Endodermal cell (in vitro differentiated cells): ENCODE measurements around the gene GNG14. TPM values are rescaled to one million over a fixed set of nuclear protein-coding genes. Genes with fewer than 3 reads are reported as not detected.
A peak's percentile ranks its signal among the peaks of the same experiment; 100 is the strongest.

Source experiments
- DNase-seq: peaks from one replicate; pipeline ENCODE4 v3.0.0-alpha.2; 2017
- H3K27ac ChIP-seq: 2 replicates; pipeline ENCODE4 v1.5.1; 2013; ENCODE audit warnings: mild to moderate bottlenecking, low read depth, low read length, moderate library complexity
- H3K27me3 ChIP-seq: 2 replicates; pipeline ENCODE4 v1.6.1; 2013; ENCODE audit warnings: mild to moderate bottlenecking, low read length, moderate library complexity; ENCODE audit not compliant: insufficient read depth, control insufficient read depth, poor library complexity, severe bottlenecking
- H3K36me3 ChIP-seq: 2 replicates; pipeline ENCODE4 v1.7.0; 2013; ENCODE audit warnings: mild to moderate bottlenecking, low read length, moderate library complexity; ENCODE audit not compliant: control insufficient read depth, insufficient read depth
- H3K4me1 ChIP-seq: one replicate; pipeline ENCODE4 v1.7.0; 2013; ENCODE audit warnings: low read length; ENCODE audit not compliant: control insufficient read depth, insufficient read depth
- H3K4me3 ChIP-seq: 2 replicates; pipeline ENCODE4 v1.5.1; 2013; ENCODE audit warnings: mild to moderate bottlenecking, low read length, moderate library complexity
- H3K9ac ChIP-seq: 2 replicates; pipeline ENCODE4 v1.6.1; 2013; ENCODE audit warnings: mild to moderate bottlenecking, low read length, moderate library complexity; ENCODE audit not compliant: poor library complexity, severe bottlenecking; ENCODE audit errors: extremely low read depth
- H3K9me3 ChIP-seq: 2 replicates; pipeline ENCODE4 v1.6.1; 2013; ENCODE audit warnings: mild to moderate bottlenecking, low read length, moderate library complexity; ENCODE audit not compliant: control insufficient read depth
- H3K27ac Mint-ChIP-seq: 2 replicates; pipeline ENCODE4 v1.8.0; 2020; ENCODE audit warnings: mixed read lengths
- H3K27me3 Mint-ChIP-seq: 2 replicates; pipeline ENCODE4 v1.8.0; 2021; ENCODE audit warnings: mild to moderate bottlenecking, mixed read lengths; ENCODE audit not compliant: insufficient read depth
- H3K36me3 Mint-ChIP-seq: 2 replicates; pipeline ENCODE4 v1.8.0; 2020; ENCODE audit warnings: low read depth, mixed read lengths
- H3K4me1 Mint-ChIP-seq: 2 replicates; pipeline ENCODE4 v1.8.0; 2020; ENCODE audit warnings: mixed read lengths
- H3K4me3 Mint-ChIP-seq: 2 replicates; pipeline ENCODE4 v1.8.0; 2020; ENCODE audit warnings: mild to moderate bottlenecking, moderate library complexity, mixed read lengths
- H3K9me3 Mint-ChIP-seq: 2 replicates; pipeline ENCODE4 v1.8.0; 2020; ENCODE audit warnings: mild to moderate bottlenecking, mixed read lengths
- WGBS, 2 experiments: methylation state at CpG; one replicate each; pipeline versions ENCODE4 v1.1.5 to v1.1.7; 2013; ENCODE audit warnings: missing lambda C conversion rate in 2 of 2, mixed read lengths in 1 of 2; ENCODE audit not compliant: insufficient coverage in 1 of 2, insufficient read length in 1 of 2; 5-methylcytosine and 5-hydroxymethylcytosine counted together
- total RNA-seq, 2 donors: library from RNA; stranded (reverse); fragmentation: NEBNext Ultra II Directional in 1 of 2; extraction: Animal tissue kit (Norgen Biotek cat#: 25700) in 1 of 2; gene quantifications; 2 replicates in 1 of 2; 3 replicates in 1 of 2; pipeline ENCODE4 v1.2.1, GENCODE V29; 2021
- TF ChIP-seq, protein P1 (sequence below): fragments of 200-600 bp; sonication (generic); conservative IDR thresholded peaks from 2 replicates; pipeline ENCODE4 v1.5.0; 2021; ENCODE audit warnings: antibody characterized with exemption, mild to moderate bottlenecking

GNG14 gene
- total RNA-seq, 2 donors from 2014 or later = not detected

DNA sequence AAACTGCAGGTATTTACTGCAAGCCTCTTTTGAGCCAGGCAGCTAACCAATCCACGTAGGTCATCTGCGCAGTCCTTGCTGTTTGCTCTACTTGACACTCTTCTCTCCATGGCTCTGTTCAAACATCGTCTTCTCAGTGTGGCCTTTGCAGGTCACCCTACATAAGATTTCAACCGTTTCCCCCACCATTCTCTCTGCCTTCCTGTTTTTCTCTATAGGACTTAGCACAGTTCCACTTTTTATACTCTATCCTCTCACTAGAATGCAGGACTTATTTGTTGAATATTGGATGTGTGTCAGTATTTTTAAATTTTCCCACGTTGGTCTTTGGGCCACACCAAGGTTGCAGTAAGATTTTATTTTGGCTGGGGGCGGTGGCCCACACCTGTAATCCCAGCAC, 10.3 kb downstream of the GNG14 start:
- 94% methylated on average over 3 to 6 of the region's 6 CpGs for WGBS, 2 experiments
- H3K9me3 Mint-ChIP-seq = no peaks in the 10 kb centered on the region
- peaks cover 2% of the 10 kb centered on the region for H3K4me1 Mint-ChIP-seq
- Histone ChIP-seq H3K27ac (no peak overlapping the region), H3K4me3 (no peak overlapping the region), H3K27me3 (no peaks in the 10 kb centered on the region), H3K9ac (no peak overlapping the region), H3K36me3 (peaks cover 44% of the 10 kb centered on the region), H3K4me1 (no peaks in the 10 kb centered on the region), H3K9me3 (no peaks in the 10 kb centered on the region)
- no peak overlapping the region for H3K4me3 Mint-ChIP-seq
- H3K27ac Mint-ChIP-seq = no peak overlapping the region
- TF ChIP-seq, protein P1, sequence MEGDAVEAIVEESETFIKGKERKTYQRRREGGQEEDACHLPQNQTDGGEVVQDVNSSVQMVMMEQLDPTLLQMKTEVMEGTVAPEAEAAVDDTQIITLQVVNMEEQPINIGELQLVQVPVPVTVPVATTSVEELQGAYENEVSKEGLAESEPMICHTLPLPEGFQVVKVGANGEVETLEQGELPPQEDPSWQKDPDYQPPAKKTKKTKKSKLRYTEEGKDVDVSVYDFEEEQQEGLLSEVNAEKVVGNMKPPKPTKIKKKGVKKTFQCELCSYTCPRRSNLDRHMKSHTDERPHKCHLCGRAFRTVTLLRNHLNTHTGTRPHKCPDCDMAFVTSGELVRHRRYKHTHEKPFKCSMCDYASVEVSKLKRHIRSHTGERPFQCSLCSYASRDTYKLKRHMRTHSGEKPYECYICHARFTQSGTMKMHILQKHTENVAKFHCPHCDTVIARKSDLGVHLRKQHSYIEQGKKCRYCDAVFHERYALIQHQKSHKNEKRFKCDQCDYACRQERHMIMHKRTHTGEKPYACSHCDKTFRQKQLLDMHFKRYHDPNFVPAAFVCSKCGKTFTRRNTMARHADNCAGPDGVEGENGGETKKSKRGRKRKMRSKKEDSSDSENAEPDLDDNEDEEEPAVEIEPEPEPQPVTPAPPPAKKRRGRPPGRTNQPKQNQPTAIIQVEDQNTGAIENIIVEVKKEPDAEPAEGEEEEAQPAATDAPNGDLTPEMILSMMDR = no peak
- DNase-seq = no peak
- H3K27me3 Mint-ChIP-seq = no peaks in the 10 kb centered on the region
- peaks cover 38% of the 10 kb centered on the region for H3K36me3 Mint-ChIP-seq

- H3K9me3 ChIP-seq = no peaks in the 10 kb centered on the region
- H3K27ac ChIP-seq = no peak overlapping the region
- Mint-ChIP-seq H3K27ac (no peak overlapping the region), H3K4me1 (peaks cover 4% of the 10 kb centered on the region), H3K36me3 (peaks cover 65% of the 10 kb centered on the region), H3K4me3 (no peak overlapping the region), H3K9me3 (no peaks in the 10 kb centered on the region), H3K27me3 (no peaks in the 10 kb centered on the region)
- no peak overlapping the region for H3K9ac ChIP-seq
- H3K36me3 ChIP-seq = peaks cover 78% of the 10 kb centered on the region
- TF ChIP-seq, protein P1 = no peak
- no peaks in the 10 kb centered on the region for H3K27me3 ChIP-seq
- no peaks in the 10 kb centered on the region for H3K4me1 ChIP-seq
- DNase-seq = no peak
- no peak overlapping the region for H3K4me3 ChIP-seq
- 97 to 99% methylated on average over 18 to 33 of the region's 33 CpGs for WGBS, 2 experiments
Measured at GRCh38 chr19:12701596-12702282, 13.9 kb downstream of the GNG14 start.

DNA sequence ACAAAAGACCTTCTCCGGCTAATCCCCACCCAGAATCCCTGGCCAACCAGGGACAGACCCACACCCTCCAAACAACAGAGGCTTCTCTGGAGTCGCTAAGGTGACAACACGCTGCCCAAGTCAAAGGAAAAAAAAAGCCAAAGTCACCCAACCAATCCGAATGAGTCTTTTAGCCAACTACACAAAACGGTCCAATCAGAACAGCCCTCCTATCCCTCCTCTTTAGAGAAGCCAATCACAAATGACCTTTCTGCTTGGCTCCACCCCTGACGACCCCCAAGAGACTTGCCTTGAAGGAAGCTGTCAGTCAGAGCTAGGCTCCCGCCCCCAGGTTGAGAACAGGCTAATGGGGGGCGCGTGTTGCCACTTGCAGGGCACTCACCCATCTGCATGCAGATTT, 15.2 kb downstream of the GNG14 start:
- Histone ChIP-seq H3K27ac (peak overlapping the region; percentile 34), H3K27me3 (no peaks in the 10 kb centered on the region), H3K4me1 (no peaks in the 10 kb centered on the region), H3K9me3 (no peaks in the 10 kb centered on the region), H3K36me3 (peaks cover 86% of the 10 kb centered on the region), H3K4me3 (no peak overlapping the region), H3K9ac (peak overlapping the region; percentile 41)
- H3K27ac Mint-ChIP-seq = peak overlapping the region; percentile 90
- peak; percentile 96 for DNase-seq
- H3K36me3 Mint-ChIP-seq = peaks cover 69% of the 10 kb centered on the region
- no peak overlapping the region for H3K4me3 Mint-ChIP-seq
- TF ChIP-seq, protein P1 = no peak
- no peaks in the 10 kb centered on the region for H3K27me3 Mint-ChIP-seq
- peaks cover 2% of the 10 kb centered on the region for H3K4me1 Mint-ChIP-seq
- H3K9me3 Mint-ChIP-seq = no peaks in the 10 kb centered on the region
- WGBS, 2 experiments = 58 to 80% methylated on average over 1 to 9 of the region's 9 CpGs
